ENCODE results near the gene ADK. TPM values are rescaled to one million over a fixed set of nuclear protein-coding genes. Genes with fewer than 3 reads are reported as not detected.

Gene ADK
- polyA plus RNA-seq, 4 donors, result 7.2 to 32.3 (median 16.1) TPM

DNA sequence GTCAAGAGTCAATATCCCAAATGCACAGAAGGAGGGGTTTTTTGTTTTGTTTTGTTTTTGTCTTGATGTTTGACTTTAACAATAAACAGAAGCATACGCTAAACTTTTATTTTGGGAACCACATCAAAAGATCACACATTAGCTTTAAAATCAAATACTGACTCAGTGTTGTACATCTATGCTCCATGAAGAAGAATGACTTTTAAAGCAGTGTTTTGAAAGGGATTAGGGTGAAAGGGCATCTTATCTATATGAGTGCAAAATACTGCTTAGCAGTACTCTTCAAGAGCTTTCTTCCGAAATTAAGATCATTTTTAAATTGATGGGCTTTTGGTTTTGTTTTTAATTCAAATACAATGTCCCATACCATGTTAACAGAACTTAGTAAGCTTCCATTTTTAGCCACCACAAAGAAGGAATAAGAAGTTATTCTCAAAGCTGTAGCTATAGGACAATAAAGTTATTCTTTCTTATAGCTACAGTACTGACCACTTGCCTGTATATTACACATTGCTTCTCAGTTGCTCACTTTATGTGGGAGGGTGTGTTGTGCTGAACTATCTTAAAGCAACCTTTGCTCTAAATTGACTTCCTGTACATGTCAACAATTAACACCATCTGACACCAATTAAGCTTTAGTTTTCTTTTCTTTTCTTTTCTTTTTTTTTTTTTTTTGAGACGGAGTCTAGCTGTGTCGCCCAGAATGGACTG lies 531.1 kb downstream of the ADK start:
- Histone ChIP-seq H3K27me3 (ENCODE audit: control insufficient read depth in 3 of 3, insufficient read depth in 3 of 3, low read length in 3 of 3) (no peaks in the 10 kb centered on the region), H3K36me3 (ENCODE audit: control insufficient read depth in 3 of 3, insufficient read depth in 2 of 3, low read depth in 1 of 3, low read length in 3 of 3) (no peaks in the 10 kb centered on the region), H3K4me3 (ENCODE audit: low read depth in 1 of 3, low read length in 3 of 3) (no peak overlapping the region), H3K4me1 (ENCODE audit: control insufficient read depth in 3 of 3, insufficient read depth in 2 of 3, low read depth in 1 of 3, low read length in 2 of 3) (peaks cover 0 to 4% (median 0%) of the 10 kb centered on the region in 3 donors), H3K27ac (ENCODE audit: low read depth in 1 of 3, low read length in 2 of 3) (peak overlapping the region in 1 of 3 donors; percentile 41), H3K9me3 (ENCODE audit: control insufficient read depth in 2 of 2, insufficient read depth in 1 of 2, low read depth in 1 of 2, low read length in 1 of 2) (no peaks in the 10 kb centered on the region)
- DNase-seq (peak; percentile 45 to 69), FAIRE-seq (no peak)
- 61 to 80% (median 74%) methylated on average over 4 of the region's 4 CpGs for WGBS, 3 donors

DNA sequence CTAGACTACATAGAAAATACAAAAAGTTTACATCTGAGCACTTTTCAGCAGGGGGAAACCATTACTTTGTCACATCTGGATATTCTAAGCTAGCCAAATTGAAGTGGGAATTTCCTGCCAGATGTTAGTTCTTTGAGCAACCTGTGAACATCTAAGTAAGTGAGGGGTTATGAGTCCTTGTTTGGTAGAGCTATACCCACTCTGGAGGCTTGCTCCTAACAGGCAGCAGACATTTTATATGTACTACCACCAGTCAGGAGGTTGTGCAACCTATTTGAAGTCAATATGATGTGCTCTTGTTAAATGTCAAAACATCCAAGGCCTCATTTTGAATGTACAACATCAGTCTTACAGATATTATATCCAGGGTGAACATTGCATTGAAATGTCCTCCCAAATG lies 532.0 kb downstream of the ADK start:
- Histone ChIP-seq H3K4me1 (ENCODE audit: control insufficient read depth in 3 of 3, insufficient read depth in 2 of 3, low read depth in 1 of 3, low read length in 2 of 3) (peaks cover 0 to 4% (median 0%) of the 10 kb centered on the region in 3 donors), H3K9me3 (ENCODE audit: control insufficient read depth in 2 of 2, insufficient read depth in 1 of 2, low read depth in 1 of 2, low read length in 1 of 2) (no peaks in the 10 kb centered on the region), H3K27me3 (ENCODE audit: control insufficient read depth in 3 of 3, insufficient read depth in 3 of 3, low read length in 3 of 3) (no peaks in the 10 kb centered on the region), H3K4me3 (ENCODE audit: low read depth in 1 of 3, low read length in 3 of 3) (no peak overlapping the region), H3K36me3 (ENCODE audit: control insufficient read depth in 3 of 3, insufficient read depth in 2 of 3, low read depth in 1 of 3, low read length in 3 of 3) (no peaks in the 10 kb centered on the region), H3K27ac (ENCODE audit: low read depth in 1 of 3, low read length in 2 of 3) (no peak overlapping the region)
- DNase-seq (peak in 1 of 2 donors; percentile 14), FAIRE-seq (no peak)

GRCh38 chr10:74683621-74684364 lies 532.8 kb downstream of the ADK start:
- Histone ChIP-seq H3K36me3 (ENCODE audit: control insufficient read depth in 3 of 3, insufficient read depth in 2 of 3, low read depth in 1 of 3, low read length in 3 of 3) (no peaks in the 10 kb centered on the region), H3K9me3 (ENCODE audit: control insufficient read depth in 2 of 2, insufficient read depth in 1 of 2, low read depth in 1 of 2, low read length in 1 of 2) (no peaks in the 10 kb centered on the region), H3K4me3 (ENCODE audit: low read depth in 1 of 3, low read length in 3 of 3) (no peak overlapping the region), H3K27me3 (ENCODE audit: control insufficient read depth in 3 of 3, insufficient read depth in 3 of 3, low read length in 3 of 3) (no peaks in the 10 kb centered on the region), H3K27ac (ENCODE audit: low read depth in 1 of 3, low read length in 2 of 3) (no peak overlapping the region), H3K4me1 (ENCODE audit: control insufficient read depth in 3 of 3, insufficient read depth in 2 of 3, low read depth in 1 of 3, low read length in 2 of 3) (peaks cover 0 to 4% (median 0%) of the 10 kb centered on the region in 3 donors)
- DNase-seq, result peak; percentile 2 to 31
- 33 to 42% (median 40%) methylated on average over 7 of the region's 7 CpGs for WGBS, 3 donors
- no peak for FAIRE-seq

DNA sequence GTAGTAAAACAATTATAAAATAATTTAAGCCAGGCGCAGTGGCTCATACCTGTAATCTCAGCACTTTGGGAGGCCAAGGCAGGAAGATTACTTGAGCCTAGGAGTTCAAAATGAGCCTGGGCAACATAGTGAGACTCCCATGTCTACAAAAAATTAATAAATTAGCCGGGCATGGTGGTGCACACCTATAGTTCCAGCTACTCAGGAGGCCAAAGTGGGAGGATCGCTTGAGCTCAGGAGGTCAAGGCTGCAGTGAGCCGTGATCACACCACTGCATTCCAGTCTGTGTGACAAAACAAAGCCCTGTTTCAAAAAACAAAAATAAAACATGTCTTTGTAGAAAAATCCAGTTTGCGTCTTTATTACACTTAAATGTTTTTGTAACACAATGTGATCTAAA lies 533.4 kb downstream of the ADK start:
- Histone ChIP-seq H3K4me3 (ENCODE audit: low read depth in 1 of 3, low read length in 3 of 3) (no peak overlapping the region), H3K4me1 (ENCODE audit: control insufficient read depth in 3 of 3, insufficient read depth in 2 of 3, low read depth in 1 of 3, low read length in 2 of 3) (peaks cover 0 to 4% (median 0%) of the 10 kb centered on the region in 3 donors), H3K36me3 (ENCODE audit: control insufficient read depth in 3 of 3, insufficient read depth in 2 of 3, low read depth in 1 of 3, low read length in 3 of 3) (no peaks in the 10 kb centered on the region), H3K27me3 (ENCODE audit: control insufficient read depth in 3 of 3, insufficient read depth in 3 of 3, low read length in 3 of 3) (no peaks in the 10 kb centered on the region), H3K9me3 (ENCODE audit: control insufficient read depth in 2 of 2, insufficient read depth in 1 of 2, low read depth in 1 of 2, low read length in 1 of 2) (no peaks in the 10 kb centered on the region), H3K27ac (ENCODE audit: low read depth in 1 of 3, low read length in 2 of 3) (no peak overlapping the region)
- FAIRE-seq (no peak), DNase-seq (no peak)
- WGBS, 3 donors, result 78 to 89% (median 84%) methylated on average over 5 of the region's 5 CpGs

DNA sequence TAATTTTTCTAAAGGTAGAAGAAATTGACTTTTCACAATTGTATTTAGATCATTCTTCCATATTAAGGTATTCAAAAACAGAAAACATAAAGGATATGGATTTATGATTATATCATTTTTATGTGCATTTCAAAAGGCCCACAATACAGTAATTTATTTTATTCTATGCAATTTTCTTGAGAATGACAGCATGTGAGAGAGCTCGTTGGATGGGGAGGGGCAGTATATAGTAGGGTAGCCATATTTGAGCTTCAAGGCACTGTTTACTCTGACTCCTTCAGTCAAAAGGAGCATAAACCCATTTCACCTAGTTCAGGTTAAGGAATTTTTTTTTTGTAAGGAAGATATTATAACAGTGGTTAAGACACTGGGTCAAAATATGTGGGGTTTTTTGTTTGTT lies 534.5 kb downstream of the ADK start:
- no peak for DNase-seq
- Histone ChIP-seq H3K27ac (ENCODE audit: low read depth in 1 of 3, low read length in 2 of 3) (no peak overlapping the region), H3K9me3 (ENCODE audit: control insufficient read depth in 2 of 2, insufficient read depth in 1 of 2, low read depth in 1 of 2, low read length in 1 of 2) (no peaks in the 10 kb centered on the region), H3K4me1 (ENCODE audit: control insufficient read depth in 3 of 3, insufficient read depth in 2 of 3, low read depth in 1 of 3, low read length in 2 of 3) (peaks cover 0 to 4% (median 0%) of the 10 kb centered on the region in 3 donors), H3K27me3 (ENCODE audit: control insufficient read depth in 3 of 3, insufficient read depth in 3 of 3, low read length in 3 of 3) (no peaks in the 10 kb centered on the region), H3K36me3 (ENCODE audit: control insufficient read depth in 3 of 3, insufficient read depth in 2 of 3, low read depth in 1 of 3, low read length in 3 of 3) (no peaks in the 10 kb centered on the region), H3K4me3 (ENCODE audit: low read depth in 1 of 3, low read length in 3 of 3) (no peak overlapping the region)
- no peak for FAIRE-seq
- WGBS, 3 donors, result 93 to 94% (median 93%) methylated on average over 1 of the region's 1 CpG

DNA sequence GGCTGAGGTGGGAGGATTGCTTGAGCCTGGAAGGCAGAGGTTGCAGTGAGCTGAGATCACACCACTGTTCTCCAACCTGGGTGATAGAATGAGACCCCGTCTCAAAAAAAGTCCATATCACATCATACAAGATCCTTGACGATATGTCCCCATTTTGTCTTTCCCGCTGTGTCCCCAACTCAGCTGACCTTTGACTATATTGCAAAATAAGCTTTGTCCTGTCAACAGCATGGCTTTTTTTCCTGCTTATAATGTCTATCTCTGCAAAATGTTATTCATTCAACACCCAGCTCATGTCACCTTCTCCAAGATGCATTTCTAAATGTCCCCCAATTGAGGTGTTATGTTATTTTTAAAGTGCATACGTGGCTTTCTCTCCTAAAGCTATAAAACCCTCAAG lies 539.4 kb downstream of the ADK start:
- WGBS, 3 donors, result 96 to 99% (median 96%) methylated on average over 4 of the region's 4 CpGs
- H3K4me3 ChIP-seq (ENCODE audit: low read depth in 1 of 3, low read length in 3 of 3), result no peak overlapping the region
- H3K27ac ChIP-seq (ENCODE audit: low read depth in 1 of 3, low read length in 2 of 3), result no peak overlapping the region
- no peaks in the 10 kb centered on the region for H3K36me3 ChIP-seq (ENCODE audit: control insufficient read depth in 3 of 3, insufficient read depth in 2 of 3, low read depth in 1 of 3, low read length in 3 of 3)
- no peaks in the 10 kb centered on the region for H3K27me3 ChIP-seq (ENCODE audit: control insufficient read depth in 3 of 3, insufficient read depth in 3 of 3, low read length in 3 of 3)
- H3K9me3 ChIP-seq (ENCODE audit: control insufficient read depth in 2 of 2, insufficient read depth in 1 of 2, low read depth in 1 of 2, low read length in 1 of 2), result no peaks in the 10 kb centered on the region
- no peak for DNase-seq
- FAIRE-seq, result no peak
- no peaks in the 10 kb centered on the region for H3K4me1 ChIP-seq (ENCODE audit: control insufficient read depth in 3 of 3, insufficient read depth in 2 of 3, low read depth in 1 of 3, low read length in 2 of 3)

GRCh38 chr10:74691164-74691563 lies 540.1 kb downstream of the ADK start:
- no peak overlapping the region for H3K27ac ChIP-seq (ENCODE audit: low read depth in 1 of 3, low read length in 2 of 3)
- no peaks in the 10 kb centered on the region for H3K36me3 ChIP-seq (ENCODE audit: control insufficient read depth in 3 of 3, insufficient read depth in 2 of 3, low read depth in 1 of 3, low read length in 3 of 3)
- no peaks in the 10 kb centered on the region for H3K4me1 ChIP-seq (ENCODE audit: control insufficient read depth in 3 of 3, insufficient read depth in 2 of 3, low read depth in 1 of 3, low read length in 2 of 3)
- peak in 1 of 2 donors; percentile 12 for DNase-seq
- no peak overlapping the region for H3K4me3 ChIP-seq (ENCODE audit: low read depth in 1 of 3, low read length in 3 of 3)
- no peaks in the 10 kb centered on the region for H3K9me3 ChIP-seq (ENCODE audit: control insufficient read depth in 2 of 2, insufficient read depth in 1 of 2, low read depth in 1 of 2, low read length in 1 of 2)
- H3K27me3 ChIP-seq (ENCODE audit: control insufficient read depth in 3 of 3, insufficient read depth in 3 of 3, low read length in 3 of 3), result no peaks in the 10 kb centered on the region
- FAIRE-seq, result no peak

- no peak overlapping the region for H3K27ac ChIP-seq (ENCODE audit: low read depth in 1 of 3, low read length in 2 of 3)
- FAIRE-seq (no peak), DNase-seq (no peak)
- peaks cover 0 to 6% (median 0%) of the 10 kb centered on the region in 3 donors for H3K36me3 ChIP-seq (ENCODE audit: control insufficient read depth in 3 of 3, insufficient read depth in 2 of 3, low read depth in 1 of 3, low read length in 3 of 3)
- 80 to 89% (median 83%) methylated on average over 3 of the region's 3 CpGs for WGBS, 3 donors
- H3K4me1 ChIP-seq (ENCODE audit: control insufficient read depth in 3 of 3, insufficient read depth in 2 of 3, low read depth in 1 of 3, low read length in 2 of 3), result no peaks in the 10 kb centered on the region
- no peak overlapping the region for H3K4me3 ChIP-seq (ENCODE audit: low read depth in 1 of 3, low read length in 3 of 3)
- no peaks in the 10 kb centered on the region for H3K9me3 ChIP-seq (ENCODE audit: control insufficient read depth in 2 of 2, insufficient read depth in 1 of 2, low read depth in 1 of 2, low read length in 1 of 2)
- no peaks in the 10 kb centered on the region for H3K27me3 ChIP-seq (ENCODE audit: control insufficient read depth in 3 of 3, insufficient read depth in 3 of 3, low read length in 3 of 3)
Observed at GRCh38 chr10:74704629-74705357, 553.8 kb downstream of the ADK start.

Measured in small intestine (tissue), 7 donors.